GDM1 (cell line): ENCODE measurements around the gene FBXW9.
A peak's percentile ranks its signal among the peaks of the same experiment; 100 is the strongest.
"Not testable (repeated sequence)": the region's sequence is repeated elsewhere in the genome, so short reads cannot be mapped to it uniquely, and the experiment has no call there.

Experiments used
- DNase-seq: peaks from one replicate; lab custom pipeline; 2025; lab: John Stamatoyannopoulos, UW

FBXW9 gene

GRCh38 chr19:12715102-12715501, 18.7 kb upstream of the FBXW9 start:
- no peak for DNase-seq

GRCh38 chr19:12713304-12713703, 16.9 kb upstream of the FBXW9 start:
- DNase-seq = not testable (repeated sequence)

- DNase-seq = not testable (repeated sequence)
These were observed 15.6 kb upstream of the FBXW9 start for GRCh38 chr19:12712077-12712476.

GRCh38 chr19:12711187-12711586, 14.8 kb upstream of the FBXW9 start:
- DNase-seq = no peak

GRCh38 chr19:12708641-12709040, 12.2 kb upstream of the FBXW9 start:
- no peak for DNase-seq

- DNase-seq = no peak
These were observed 9.9 kb upstream of the FBXW9 start for GRCh38 chr19:12706332-12706718.

- DNase-seq = no peak
These were observed 9.4 kb upstream of the FBXW9 start for GRCh38 chr19:12705654-12706331.

- DNase-seq = no peak
These were observed 8.7 kb upstream of the FBXW9 start for GRCh38 chr19:12705169-12705568.

- peak; percentile 46 for DNase-seq
These were observed 6.6 kb upstream of the FBXW9 start for GRCh38 chr19:12703046-12703445.

GRCh38 chr19:12701596-12702282, 5.3 kb upstream of the FBXW9 start:
- DNase-seq = no peak

GRCh38 chr19:12698138-12698537, 1.7 kb upstream of the FBXW9 start:
- DNase-seq = no peak

- DNase-seq = not testable (repeated sequence)
These were observed 994 bp upstream of the FBXW9 start for GRCh38 chr19:12697425-12697824.

GRCh38 chr19:12695997-12696365, 450 bp downstream of the FBXW9 start:
- no peak for DNase-seq

- DNase-seq = no peak
These were observed 917 bp downstream of the FBXW9 start for GRCh38 chr19:12695514-12695913.

- peak; percentile 36 for DNase-seq
These were observed 1.3 kb downstream of the FBXW9 start for GRCh38 chr19:12695096-12695495.

- DNase-seq = no peak
These were observed 1.8 kb downstream of the FBXW9 start for GRCh38 chr19:12694641-12695040.

GRCh38 chr19:12692960-12693359, 3.5 kb downstream of the FBXW9 start:
- DNase-seq = no peak

- DNase-seq = peak; percentile 91
These were observed 6.7 kb downstream of the FBXW9 start for GRCh38 chr19:12689581-12690216.

GRCh38 chr19:12689012-12689411, 7.4 kb downstream of the FBXW9 start:
- no peak for DNase-seq

GRCh38 chr19:12687496-12688196, 8.8 kb downstream of the FBXW9 start, which contains the start of gene GNG14:
GNG14 (plus strand) TSS chr19:12687998; CDS start chr19:12688049, 51 bp downstream.
- no peak for DNase-seq

GRCh38 chr19:12685831-12686230, 10.6 kb downstream of the FBXW9 start:
- no peak for DNase-seq
